Measurements from ENCODE around the gene MTUS2. TPM values are rescaled to one million over a fixed set of nuclear protein-coding genes. Genes with fewer than 3 reads are reported as not detected.

MTUS2 gene
- total and polyA plus RNA-seq, 2 donors from 2014 or later: 0.06 to 0.22 TPM

- intact Hi-C loops (cut with DNase I): loop anchor here (5.0 kb wide), 1 partner anchor 604 kb away; no protein-coding TSS in a partner anchor
- no peak overlapping the region for H3K9ac ChIP-seq (ENCODE audit: low read length in 3 of 3)
- DNase-seq: peak; percentile 89 to 93 (median 93)
Observed at GRCh38 chr13:29508130-29508875, 688.2 kb downstream of the MTUS2 start.

GRCh38 chr13:29508876-29509252 is 688.7 kb downstream of the MTUS2 start:
- H3K4me3 ChIP-seq (ENCODE audit: low read length in 3 of 3): no peak overlapping the region
- intact Hi-C loops (cut with DNase I): loop anchor here (5.0 kb wide), 1 partner anchor 603 kb away; no protein-coding TSS in a partner anchor
- H3K9me3 ChIP-seq (ENCODE audit: control insufficient read depth in 2 of 3, insufficient read depth in 1 of 3, low read length in 3 of 3): no peaks in the 10 kb centered on the region
- no peaks in the 10 kb centered on the region for H3K27me3 ChIP-seq (ENCODE audit: control insufficient read depth, insufficient read depth, low read length)
- FAIRE-seq: no peak
- no peaks in the 10 kb centered on the region for H3K36me3 ChIP-seq (ENCODE audit: control insufficient read depth in 2 of 3, insufficient read depth in 3 of 3, low read length in 3 of 3)
- TF ChIP-seq, protein P1, sequence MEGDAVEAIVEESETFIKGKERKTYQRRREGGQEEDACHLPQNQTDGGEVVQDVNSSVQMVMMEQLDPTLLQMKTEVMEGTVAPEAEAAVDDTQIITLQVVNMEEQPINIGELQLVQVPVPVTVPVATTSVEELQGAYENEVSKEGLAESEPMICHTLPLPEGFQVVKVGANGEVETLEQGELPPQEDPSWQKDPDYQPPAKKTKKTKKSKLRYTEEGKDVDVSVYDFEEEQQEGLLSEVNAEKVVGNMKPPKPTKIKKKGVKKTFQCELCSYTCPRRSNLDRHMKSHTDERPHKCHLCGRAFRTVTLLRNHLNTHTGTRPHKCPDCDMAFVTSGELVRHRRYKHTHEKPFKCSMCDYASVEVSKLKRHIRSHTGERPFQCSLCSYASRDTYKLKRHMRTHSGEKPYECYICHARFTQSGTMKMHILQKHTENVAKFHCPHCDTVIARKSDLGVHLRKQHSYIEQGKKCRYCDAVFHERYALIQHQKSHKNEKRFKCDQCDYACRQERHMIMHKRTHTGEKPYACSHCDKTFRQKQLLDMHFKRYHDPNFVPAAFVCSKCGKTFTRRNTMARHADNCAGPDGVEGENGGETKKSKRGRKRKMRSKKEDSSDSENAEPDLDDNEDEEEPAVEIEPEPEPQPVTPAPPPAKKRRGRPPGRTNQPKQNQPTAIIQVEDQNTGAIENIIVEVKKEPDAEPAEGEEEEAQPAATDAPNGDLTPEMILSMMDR (IDR thresholded peaks at IDR 0.05; ENCODE audit: borderline replicate concordance, extremely low read depth, insufficient read depth): no peak
- no peak overlapping the region for H3K27ac ChIP-seq (ENCODE audit: low read depth in 2 of 2, low read length in 2 of 2)
- H3K4me1 ChIP-seq (ENCODE audit: control insufficient read depth in 2 of 3, insufficient read depth in 2 of 3, low read depth in 1 of 3, low read length in 3 of 3): peaks cover 3 to 8% (median 5%) of the 10 kb centered on the region in 3 donors
- no peak overlapping the region for H3K9ac ChIP-seq (ENCODE audit: low read length in 3 of 3)
- no peak for DNase-seq

More at GRCh38 chr13:29508130-29508875, 688.2 kb downstream of the MTUS2 start:
- Histone ChIP-seq H3K27ac (ENCODE audit: low read depth in 2 of 2, low read length in 2 of 2) (no peak overlapping the region), H3K27me3 (ENCODE audit: control insufficient read depth, insufficient read depth, low read length) (no peaks in the 10 kb centered on the region), H3K4me3 (ENCODE audit: low read length in 3 of 3) (no peak overlapping the region), H3K9me3 (ENCODE audit: control insufficient read depth in 2 of 3, insufficient read depth in 1 of 3, low read length in 3 of 3) (no peaks in the 10 kb centered on the region), H3K4me1 (ENCODE audit: control insufficient read depth in 2 of 3, insufficient read depth in 2 of 3, low read depth in 1 of 3, low read length in 3 of 3) (peaks cover 3 to 8% (median 5%) of the 10 kb centered on the region in 3 donors), H3K36me3 (ENCODE audit: control insufficient read depth in 2 of 3, insufficient read depth in 3 of 3, low read length in 3 of 3) (no peaks in the 10 kb centered on the region)
- peak; percentile 51 for FAIRE-seq
- TF ChIP-seq, protein P1 (IDR thresholded peaks at IDR 0.05; ENCODE audit: borderline replicate concordance, extremely low read depth, insufficient read depth): peak; percentile 97

GRCh38 chr13:29509999-29510589 is 690.0 kb downstream of the MTUS2 start:
- TF ChIP-seq, protein P1 (IDR thresholded peaks at IDR 0.05; ENCODE audit: borderline replicate concordance, extremely low read depth, insufficient read depth): no peak
- no peak for DNase-seq
- H3K9ac ChIP-seq (ENCODE audit: low read length in 3 of 3): no peak overlapping the region
- no peak overlapping the region for H3K4me3 ChIP-seq (ENCODE audit: low read length in 3 of 3)
- peaks cover 3 to 8% (median 5%) of the 10 kb centered on the region in 3 donors for H3K4me1 ChIP-seq (ENCODE audit: control insufficient read depth in 2 of 3, insufficient read depth in 2 of 3, low read depth in 1 of 3, low read length in 3 of 3)
- FAIRE-seq: no peak
- no peaks in the 10 kb centered on the region for H3K27me3 ChIP-seq (ENCODE audit: control insufficient read depth, insufficient read depth, low read length)
- no peak overlapping the region for H3K27ac ChIP-seq (ENCODE audit: low read depth in 2 of 2, low read length in 2 of 2)
- intact Hi-C loops (cut with DNase I): loop anchor here (5.0 kb wide), 1 partner anchor 602 kb away; no protein-coding TSS in a partner anchor
- H3K36me3 ChIP-seq (ENCODE audit: control insufficient read depth in 2 of 3, insufficient read depth in 3 of 3, low read length in 3 of 3): no peaks in the 10 kb centered on the region
- no peaks in the 10 kb centered on the region for H3K9me3 ChIP-seq (ENCODE audit: control insufficient read depth in 2 of 3, insufficient read depth in 1 of 3, low read length in 3 of 3)

All from kidney (tissue), 14 donors.